Osteoblast (primary cell): Measurements from ENCODE around the gene PLXNA4. TPM values are rescaled to one million over a fixed set of nuclear protein-coding genes. Genes with fewer than 3 reads are reported as not detected.

Experiments
- DNase-seq: peaks from one replicate; pipeline ENCODE4 v3.0.0; 2011; ENCODE audit warnings: low spot score, mixed read lengths; ENCODE audit not compliant: insufficient read length; ENCODE audit errors: missing footprints
- H2AFZ ChIP-seq: 2 replicates; pipeline ENCODE4 v1.6.0; 2011; ENCODE audit warnings: mild to moderate bottlenecking, low read length
- H3K27ac ChIP-seq: 2 replicates; pipeline ENCODE4 v1.5.1; 2011; ENCODE audit warnings: mild to moderate bottlenecking, low read depth, low read length, moderate library complexity
- H3K27me3 ChIP-seq: 2 replicates; pipeline ENCODE4 v1.6.0; 2012; ENCODE audit warnings: mild to moderate bottlenecking, control low read depth, inconsistent platforms, low read length, moderate library complexity; ENCODE audit not compliant: insufficient read depth
- H3K36me3 ChIP-seq: 2 replicates; pipeline ENCODE4 v1.5.1; 2011; ENCODE audit warnings: mild to moderate bottlenecking, low read length, control low read depth, moderate library complexity; ENCODE audit not compliant: insufficient read depth
- H3K4me1 ChIP-seq: 2 replicates; pipeline ENCODE4 v1.5.1; 2011; ENCODE audit warnings: mild to moderate bottlenecking, low read length, control low read depth, moderate library complexity; ENCODE audit not compliant: insufficient read depth
- H3K4me2 ChIP-seq: 2 replicates; pipeline ENCODE4 v1.6.0; 2011; ENCODE audit warnings: mild to moderate bottlenecking, low read length; ENCODE audit not compliant: insufficient read depth
- H3K4me3 ChIP-seq: fragments of 200-600 bp; sonication (generic); 3 replicates; pipeline ENCODE4 v1.5.1; 2012; ENCODE audit warnings: mild to moderate bottlenecking, low read length, inconsistent platforms; ENCODE audit not compliant: insufficient read depth
- H3K79me2 ChIP-seq: 2 replicates; pipeline ENCODE4 v1.6.0; 2012; ENCODE audit warnings: mild to moderate bottlenecking, low read length, control low read depth, inconsistent platforms; ENCODE audit not compliant: insufficient read depth
- H3K9me3 ChIP-seq: 2 replicates; pipeline ENCODE4 v1.5.1; 2011; ENCODE audit warnings: low read depth, low read length, control low read depth
- H4K20me1 ChIP-seq: 2 replicates; pipeline ENCODE4 v1.6.0; 2012; ENCODE audit warnings: mild to moderate bottlenecking, low read length, control low read depth; ENCODE audit not compliant: insufficient read depth
- CTCF ChIP-seq: IDR thresholded peaks from 2 replicates; pipeline ENCODE4 v1.5.1; 2011; ENCODE audit warnings: mild to moderate bottlenecking, low read depth, low read length, moderate library complexity; ENCODE audit errors: extremely low read depth
- total RNA-seq: library from RNA; depleted of rRNA; stranded (reverse); fragments of >200 nt; gene quantifications from 2 replicates; pipeline ENCODE4 v1.2.3, GENCODE V29; 2012

PLXNA4 gene
- total RNA-seq, 1 donor, result 4.3 TPM

DNA sequence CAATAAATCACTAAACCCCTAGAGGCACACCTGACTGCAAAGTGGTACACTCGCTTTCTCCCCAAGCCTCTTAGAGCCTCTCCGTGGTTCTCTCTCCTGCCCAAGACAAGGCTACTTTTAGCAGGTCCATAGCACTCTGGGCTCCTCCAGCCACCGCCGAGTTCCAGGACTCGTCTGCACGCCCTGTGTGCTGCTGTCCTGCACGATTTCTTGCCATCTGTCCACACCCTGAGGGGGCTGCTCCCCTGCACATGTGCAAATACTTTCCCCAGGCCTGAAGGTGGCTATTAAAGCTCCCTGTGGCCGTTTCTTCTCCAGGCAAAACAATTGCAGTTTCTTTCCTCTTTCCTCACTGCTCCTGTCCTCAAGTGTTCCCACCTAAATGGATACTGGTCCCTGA lies 414.3 kb downstream of the PLXNA4 start:
- H3K9me3 ChIP-seq, result no peaks in the 10 kb centered on the region
- H3K4me1 ChIP-seq, result no peaks in the 10 kb centered on the region
- no peak overlapping the region for H3K27ac ChIP-seq
- H3K4me2 ChIP-seq, result no peak overlapping the region
- no peak for TF ChIP-seq CTCF
- no peaks in the 10 kb centered on the region for H3K79me2 ChIP-seq
- no peaks in the 10 kb centered on the region for H3K27me3 ChIP-seq
- no peaks in the 10 kb centered on the region for H4K20me1 ChIP-seq
- H3K36me3 ChIP-seq, result peaks cover 2% of the 10 kb centered on the region
- H2AFZ ChIP-seq, result no peak overlapping the region
- no peak for DNase-seq
- no peak overlapping the region for H3K4me3 ChIP-seq

DNA sequence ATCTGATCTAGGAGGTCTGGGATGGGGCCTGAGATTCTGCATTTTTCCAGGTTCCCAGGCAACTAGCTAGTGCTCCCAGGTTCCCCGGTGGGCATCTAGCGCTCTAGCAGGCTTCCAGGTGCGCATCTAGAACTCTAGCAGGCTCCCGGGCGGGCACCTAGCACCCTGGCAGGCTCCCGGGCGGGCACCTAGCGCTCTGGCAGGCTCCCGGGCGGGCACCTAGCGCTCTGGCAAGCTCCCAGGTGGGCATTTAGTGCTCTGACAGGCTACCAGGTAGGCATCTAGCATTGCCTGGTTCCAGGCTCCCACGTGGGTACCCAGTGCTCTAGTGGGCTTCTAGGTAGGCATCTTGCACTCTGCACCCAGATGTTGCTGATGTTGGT lies 414.7 kb downstream of the PLXNA4 start:
- peaks cover 2% of the 10 kb centered on the region for H3K36me3 ChIP-seq
- no peaks in the 10 kb centered on the region for H3K27me3 ChIP-seq
- H3K4me3 ChIP-seq, result no peak overlapping the region
- H4K20me1 ChIP-seq, result no peaks in the 10 kb centered on the region
- no peak overlapping the region for H3K4me2 ChIP-seq
- no peak overlapping the region for H3K27ac ChIP-seq
- no peak overlapping the region for H2AFZ ChIP-seq
- no peak for DNase-seq
- H3K9me3 ChIP-seq, result no peaks in the 10 kb centered on the region
- no peaks in the 10 kb centered on the region for H3K4me1 ChIP-seq
- TF ChIP-seq CTCF, result no peak
- H3K79me2 ChIP-seq, result no peaks in the 10 kb centered on the region

GRCh38 chr7:132160611-132161532 lies 415.4 kb downstream of the PLXNA4 start:
- Histone ChIP-seq H3K27me3 (no peaks in the 10 kb centered on the region), H3K4me3 (no peak overlapping the region), H4K20me1 (no peaks in the 10 kb centered on the region), H2AFZ (no peak overlapping the region), H3K9me3 (no peaks in the 10 kb centered on the region), H3K27ac (no peak overlapping the region), H3K4me1 (no peaks in the 10 kb centered on the region), H3K79me2 (no peaks in the 10 kb centered on the region), H3K4me2 (no peak overlapping the region), H3K36me3 (peaks cover 2% of the 10 kb centered on the region)
- no peak for DNase-seq
- no peak for TF ChIP-seq CTCF

- no peaks in the 10 kb centered on the region for H3K36me3 ChIP-seq
- no peak overlapping the region for H3K4me2 ChIP-seq
- H3K79me2 ChIP-seq, result no peaks in the 10 kb centered on the region
- no peak for DNase-seq
- TF ChIP-seq CTCF, result no peak
- no peaks in the 10 kb centered on the region for H4K20me1 ChIP-seq
- H3K27me3 ChIP-seq, result no peaks in the 10 kb centered on the region
- H3K4me3 ChIP-seq, result no peak overlapping the region
- no peaks in the 10 kb centered on the region for H3K4me1 ChIP-seq
- no peak overlapping the region for H2AFZ ChIP-seq
- no peaks in the 10 kb centered on the region for H3K9me3 ChIP-seq
- no peak overlapping the region for H3K27ac ChIP-seq
Measured at GRCh38 chr7:132158841-132159240, 417.4 kb downstream of the PLXNA4 start.
